Calu3 (cell line): Measurements from ENCODE around the gene OR4D6. TPM values are rescaled to one million over a fixed set of nuclear protein-coding genes. Genes with fewer than 3 reads are reported as not detected.

ENCODE experiments used
- BruUV-seq: library from RNA; stranded (reverse); fragments of 400-500 nt; replicated peaks from 2 replicates; lab custom pipeline; 2021; lab: Mats Ljungman, UMichigan
- CTCF ChIA-PET: fragments of 300-600 bp; sonication (Branson Sonifier 250); formaldehyde crosslinking; loops from one replicate; lab custom pipeline; 2022; ENCODE audit warnings: antibody characterized with exemption; lab: Charles Lee
- DNase-seq: peaks from one replicate; pipeline ENCODE4 v3.0.0; 2022
- H3K27ac Mint-ChIP-seq: one replicate; pipeline ENCODE4 v1.8.0; 2022; ENCODE audit warnings: mixed read lengths; ENCODE audit not compliant: unreplicated experiment
- H3K27me3 Mint-ChIP-seq: one replicate; pipeline ENCODE4 v1.8.0; 2022; ENCODE audit warnings: mixed read lengths; ENCODE audit not compliant: unreplicated experiment
- H3K36me3 Mint-ChIP-seq: one replicate; pipeline ENCODE4 v1.8.0; 2022; ENCODE audit warnings: mild to moderate bottlenecking, moderate library complexity, mixed read lengths; ENCODE audit not compliant: insufficient read depth, unreplicated experiment
- H3K4me1 Mint-ChIP-seq: one replicate; pipeline ENCODE4 v1.8.0; 2022; ENCODE audit warnings: mild to moderate bottlenecking, low read depth, mixed read lengths; ENCODE audit not compliant: unreplicated experiment
- H3K4me3 Mint-ChIP-seq: one replicate; pipeline ENCODE4 v1.8.0; 2022; ENCODE audit warnings: mild to moderate bottlenecking, low read depth, moderate library complexity, mixed read lengths; ENCODE audit not compliant: unreplicated experiment
- H3K9me3 Mint-ChIP-seq: one replicate; pipeline ENCODE4 v1.8.0; 2022; ENCODE audit warnings: low read depth, mixed read lengths; ENCODE audit not compliant: unreplicated experiment
- CTCF ChIP-seq: fragments of 200-600 bp; IDR thresholded peaks from one replicate; pipeline ENCODE4 v1.8.0; 2022; ENCODE audit warnings: antibody characterized with exemption; ENCODE audit not compliant: unreplicated experiment
- intact Hi-C: fragments of 100-400 bp; cut with micrococcal nuclease; formaldehyde crosslinking; loops from one replicate; pipeline ENCODE4 v1.10.0; 2022; ENCODE audit not compliant: unreplicated experiment
- total RNA-seq: library from RNA; stranded (reverse); gene quantifications from 2 replicates; pipeline ENCODE4 v1.2.3, GENCODE V29; 2022

OR4D6 gene
- total RNA-seq, 1 experiment from 2014 or later = not detected

- BruUV-seq = no TSS peak
- CTCF ChIA-PET = interaction anchor here (1.0 kb wide), 2 partner anchors 163 to 255 kb away, joined by 3 read pairs; partner anchors contain the start of gene DTX4
- Mint-ChIP-seq H3K4me3 (no peak within 1 kb of the TSS), H3K4me1 (no peaks in the 10 kb centered on the region), H3K9me3 (no peaks in the 10 kb centered on the region), H3K27me3 (peaks cover 15% of the 10 kb centered on the region), H3K36me3 (no peaks in the 10 kb centered on the region), H3K27ac (no peak within 1 kb of the TSS)
- no peak for TF ChIP-seq CTCF
- DNase-seq = no peak
- intact Hi-C loops = loop anchor here (1.0 kb wide), 1 partner anchor 24 kb away; no protein-coding TSS in a partner anchor
These were observed 30.2 kb upstream of the OR4D6 start, which contains the start of gene OR5A2 for GRCh38 chr11:59426361-59427067. Gene OR5A2, minus strand, starts transcription at chr11:59426413. Its CDS starts 3,460 bp downstream, at chr11:59422953.

GRCh38 chr11:59427068-59427382 is 29.7 kb upstream of the OR4D6 start:
- no TSS peak for BruUV-seq
- intact Hi-C loops = loop anchor here (1.0 kb wide), 1 partner anchor 25 kb away; no protein-coding TSS in a partner anchor
- Mint-ChIP-seq H3K9me3 (no peaks in the 10 kb centered on the region), H3K27me3 (peaks cover 15% of the 10 kb centered on the region), H3K4me3 (no peak overlapping the region), H3K27ac (no peak overlapping the region), H3K36me3 (no peaks in the 10 kb centered on the region), H3K4me1 (no peaks in the 10 kb centered on the region)
- no peak for DNase-seq
- CTCF ChIA-PET = interaction anchor here (1.0 kb wide), 2 partner anchors 164 to 255 kb away, joined by 3 read pairs; partner anchors contain the start of gene DTX4
- TF ChIP-seq CTCF = no peak

GRCh38 chr11:59429924-59430516 is 26.7 kb upstream of the OR4D6 start:
- TF ChIP-seq CTCF = peak; percentile 65
- H3K4me1 Mint-ChIP-seq = no peaks in the 10 kb centered on the region
- no peak overlapping the region for H3K27ac Mint-ChIP-seq
- BruUV-seq = no TSS peak
- CTCF ChIA-PET = no interaction called here
- H3K9me3 Mint-ChIP-seq = no peaks in the 10 kb centered on the region
- H3K4me3 Mint-ChIP-seq = no peak overlapping the region
- intact Hi-C loops = loop anchor here (1.0 to 5.0 kb wide), 5 partner anchors 146 to 259 kb away; no protein-coding TSS in a partner anchor
- H3K27me3 Mint-ChIP-seq = peaks cover 15% of the 10 kb centered on the region
- DNase-seq = peak; percentile 66
- no peaks in the 10 kb centered on the region for H3K36me3 Mint-ChIP-seq

GRCh38 chr11:59436169-59436568 is 20.6 kb upstream of the OR4D6 start, which contains the start of gene OR5A1:
Gene OR5A1, plus strand, starts transcription at chr11:59436469. Its CDS starts 6,700 bp downstream, at chr11:59443169.
- no peak within 1 kb of the TSS for H3K4me3 Mint-ChIP-seq
- H3K4me1 Mint-ChIP-seq = no peaks in the 10 kb centered on the region
- BruUV-seq = no TSS peak
- intact Hi-C loops = no loop called here
- CTCF ChIA-PET = no interaction called here
- no peaks in the 10 kb centered on the region for H3K9me3 Mint-ChIP-seq
- peaks cover 49% of the 10 kb centered on the region for H3K27me3 Mint-ChIP-seq
- DNase-seq = no peak
- H3K36me3 Mint-ChIP-seq = no peaks in the 10 kb centered on the region
- H3K27ac Mint-ChIP-seq = no peak within 1 kb of the TSS
- TF ChIP-seq CTCF = no peak
